NT2/D1 (cell line): Measurements from ENCODE around the gene DOCK1.
"Not testable (repeated sequence)": the region's sequence is repeated elsewhere in the genome, so short reads cannot be mapped to it uniquely, and the experiment has no call there.

Experiments
- DNase-seq: peaks from one replicate; pipeline ENCODE4 v3.0.0-alpha.2; 2011; ENCODE audit warnings: low read depth, low spot score
- H3K27me3 ChIP-seq: 2 replicates; pipeline ENCODE4 v1.6.0; 2011; ENCODE audit warnings: mild to moderate bottlenecking; ENCODE audit not compliant: insufficient read length, insufficient read depth
- H3K36me3 ChIP-seq: 2 replicates; pipeline ENCODE4 v1.6.1; 2011; ENCODE audit warnings: mild to moderate bottlenecking, low read length, mixed read lengths; ENCODE audit not compliant: insufficient read depth, insufficient read length
- H3K4me1 ChIP-seq: 2 replicates; pipeline ENCODE4 v1.5.1; 2011; ENCODE audit not compliant: insufficient read depth, insufficient read length
- H3K4me3 ChIP-seq: 2 replicates; pipeline ENCODE4 v1.5.1; 2011; ENCODE audit warnings: low read depth; ENCODE audit not compliant: insufficient read length
- H3K9ac ChIP-seq: 2 replicates; pipeline ENCODE4 v1.6.0; 2011; ENCODE audit warnings: low read depth; ENCODE audit not compliant: insufficient read length
- H3K9me3 ChIP-seq: 2 replicates; pipeline ENCODE4 v1.5.1; 2011; ENCODE audit warnings: mild to moderate bottlenecking, low read length; ENCODE audit not compliant: insufficient read depth
- SUZ12 ChIP-seq: IDR thresholded peaks from 2 replicates; pipeline ENCODE4 v1.6.1; 2011; ENCODE audit not compliant: insufficient read length, insufficient read depth; ENCODE audit errors: extremely low read depth
- YY1 ChIP-seq: IDR thresholded peaks from 2 replicates; pipeline ENCODE4 v1.6.1; 2011; ENCODE audit not compliant: insufficient read length, insufficient read depth
- ZNF274 ChIP-seq: IDR thresholded peaks from 2 replicates; pipeline ENCODE4 v1.6.1; 2011; ENCODE audit warnings: mild to moderate bottlenecking, low read depth, low read length

Gene DOCK1

DNA sequence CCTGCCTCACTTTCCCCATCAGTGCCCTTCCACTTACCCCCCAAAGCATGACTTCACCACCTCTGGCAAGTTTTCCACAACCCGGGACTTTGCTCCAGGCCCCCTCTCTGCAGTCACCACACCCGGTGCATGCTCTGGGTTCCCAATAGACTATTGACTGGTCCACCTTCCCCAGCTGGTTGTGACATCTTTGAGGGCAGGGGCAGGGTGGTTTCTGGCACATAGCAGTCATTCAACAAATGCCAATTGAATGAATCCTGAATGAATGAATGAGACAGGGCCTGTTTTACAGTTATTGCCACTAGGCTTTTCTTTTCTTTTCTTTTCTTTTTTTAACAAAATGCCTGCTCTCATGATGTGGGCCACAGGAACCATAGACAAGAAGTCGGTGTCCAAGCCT lies 28.8 kb upstream of the DOCK1 start:
- TF ChIP-seq SUZ12 (no peak), ZNF274 (no peak), YY1 (no peak)

DNA sequence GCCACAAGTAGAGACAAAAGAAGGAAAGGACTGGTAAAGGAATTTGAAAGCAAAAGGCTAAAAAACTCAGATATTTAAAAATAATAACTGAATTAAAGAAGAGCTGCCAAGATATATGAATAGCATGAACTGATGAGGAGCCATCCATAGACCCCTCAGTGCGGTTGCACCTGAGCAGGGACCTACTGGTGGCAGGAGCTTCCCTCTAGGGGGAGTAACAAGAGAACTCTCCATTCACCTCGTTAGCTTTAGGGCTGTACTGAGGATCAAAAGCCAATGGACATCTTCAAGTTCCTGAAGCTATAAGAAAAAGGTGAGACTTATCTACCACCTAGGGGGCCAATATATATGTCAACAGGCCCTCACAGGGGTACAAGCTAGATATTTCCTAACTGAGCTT lies 27.8 kb upstream of the DOCK1 start:
- Histone ChIP-seq H3K4me3 (no peak overlapping the region), H3K9ac (no peak overlapping the region), H3K36me3 (no peaks in the 10 kb centered on the region), H3K27me3 (no peaks in the 10 kb centered on the region), H3K9me3 (no peaks in the 10 kb centered on the region), H3K4me1 (peaks cover 8% of the 10 kb centered on the region)
- DNase-seq = no peak
- TF ChIP-seq SUZ12 = no peak
- no peak for TF ChIP-seq ZNF274
- no peak for TF ChIP-seq YY1

More for the DNA sequence above, 28.8 kb upstream of the DOCK1 start:
- H3K4me3 ChIP-seq = no peak overlapping the region
- H3K9me3 ChIP-seq = no peaks in the 10 kb centered on the region
- no peak overlapping the region for H3K9ac ChIP-seq
- peaks cover 8% of the 10 kb centered on the region for H3K4me1 ChIP-seq
- no peaks in the 10 kb centered on the region for H3K36me3 ChIP-seq
- H3K27me3 ChIP-seq = no peaks in the 10 kb centered on the region
- no peak for DNase-seq

DNA sequence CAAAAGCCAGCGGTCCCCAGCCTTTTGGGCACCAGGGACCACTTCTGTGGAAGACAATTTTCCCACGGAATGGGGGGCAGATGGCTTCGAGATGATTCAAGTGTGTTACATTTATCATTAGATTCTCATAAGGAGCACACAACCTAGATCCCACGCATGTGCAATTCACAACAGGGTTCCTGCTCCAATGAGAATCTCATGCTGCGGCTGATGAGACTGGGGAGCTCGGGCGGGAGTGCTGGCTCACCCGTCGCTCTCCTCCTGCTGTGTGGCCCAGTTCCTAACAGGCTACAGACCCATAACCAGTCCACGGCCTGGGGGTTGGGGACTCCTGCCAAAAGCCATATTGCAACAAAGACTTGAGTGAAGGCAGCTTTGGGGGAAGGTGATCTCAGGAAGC lies 26.6 kb upstream of the DOCK1 start:
- no peaks in the 10 kb centered on the region for H3K27me3 ChIP-seq
- no peaks in the 10 kb centered on the region for H3K9me3 ChIP-seq
- no peak overlapping the region for H3K9ac ChIP-seq
- no peak overlapping the region for H3K4me3 ChIP-seq
- H3K36me3 ChIP-seq = no peaks in the 10 kb centered on the region
- H3K4me1 ChIP-seq = peaks cover 1% of the 10 kb centered on the region
- TF ChIP-seq SUZ12 = no peak
- DNase-seq = no peak

DNA sequence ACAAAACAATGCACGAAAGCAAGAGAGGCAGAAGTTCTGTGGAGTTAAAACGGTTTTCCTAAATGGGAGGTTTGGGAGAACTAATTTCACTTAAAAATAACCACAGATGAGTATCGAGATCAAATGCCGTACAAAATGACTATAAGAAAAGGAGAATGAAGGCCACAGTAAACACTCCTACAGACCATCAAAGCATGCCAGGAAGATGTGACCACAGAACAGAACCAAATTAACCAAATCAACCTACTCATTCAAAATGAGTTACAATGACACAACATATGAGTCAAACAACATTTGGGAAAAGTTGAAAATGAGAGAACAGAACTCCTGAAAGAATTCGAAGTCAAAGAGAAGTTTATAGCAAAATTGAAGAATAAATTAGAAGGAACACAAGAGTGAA lies 24.3 kb upstream of the DOCK1 start:
- Histone ChIP-seq H3K27me3 (no peaks in the 10 kb centered on the region), H3K4me1 (no peaks in the 10 kb centered on the region), H3K9me3 (no peaks in the 10 kb centered on the region), H3K36me3 (no peaks in the 10 kb centered on the region), H3K9ac (no peak overlapping the region), H3K4me3 (no peak overlapping the region)
- DNase-seq = no peak
- TF ChIP-seq SUZ12 (no peak), ZNF274 (no peak)

DNA sequence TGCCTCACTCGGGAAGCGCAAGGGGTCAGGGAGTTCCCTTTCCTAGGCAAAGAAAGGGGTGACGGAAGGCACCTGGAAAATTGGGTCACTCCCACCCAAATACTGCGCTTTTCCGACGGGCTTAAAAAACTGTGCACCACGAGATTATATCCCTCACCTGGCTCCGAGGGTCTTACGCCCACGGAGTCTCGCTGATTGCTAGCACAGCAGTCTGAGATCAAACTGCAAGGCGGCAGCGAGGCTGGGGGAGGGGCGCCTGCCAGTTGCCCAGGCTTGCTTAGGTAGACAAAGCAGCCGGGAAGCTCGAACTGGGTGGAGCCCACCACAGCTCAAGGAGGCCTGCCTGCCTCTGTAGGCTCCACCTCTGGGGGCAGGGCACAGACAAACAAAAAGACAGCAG lies 23.2 kb upstream of the DOCK1 start:
- not testable (repeated sequence) for H3K9me3 ChIP-seq, DNase-seq, H3K4me3 ChIP-seq, H3K27me3 ChIP-seq, H3K36me3 ChIP-seq, H3K4me1 ChIP-seq
- H3K9ac ChIP-seq = peak overlapping the region; percentile 56

DNA sequence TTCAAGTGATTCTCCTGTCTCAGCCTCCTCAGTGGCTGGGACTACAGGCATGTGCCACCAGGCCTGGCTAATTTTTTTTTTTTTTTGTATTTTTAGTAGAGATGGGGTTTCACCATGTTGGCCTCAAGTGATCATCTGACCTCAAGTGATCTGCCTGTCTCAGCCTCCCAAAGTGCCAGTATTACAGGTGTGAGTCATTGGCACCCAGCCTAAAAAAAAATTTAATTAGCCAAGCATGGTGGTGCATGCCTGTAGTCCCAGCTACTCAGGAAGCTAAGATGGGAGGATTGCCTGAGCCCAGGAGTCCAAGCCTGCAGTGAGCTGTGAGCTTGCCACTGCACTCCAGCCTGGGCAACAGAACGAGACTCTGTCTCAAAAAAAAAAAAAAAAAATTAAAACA lies 16.8 kb upstream of the DOCK1 start:
- not testable (repeated sequence) for H3K9ac ChIP-seq, H3K4me3 ChIP-seq, H3K9me3 ChIP-seq, H3K27me3 ChIP-seq, H3K36me3 ChIP-seq, DNase-seq, H3K4me1 ChIP-seq

DNA sequence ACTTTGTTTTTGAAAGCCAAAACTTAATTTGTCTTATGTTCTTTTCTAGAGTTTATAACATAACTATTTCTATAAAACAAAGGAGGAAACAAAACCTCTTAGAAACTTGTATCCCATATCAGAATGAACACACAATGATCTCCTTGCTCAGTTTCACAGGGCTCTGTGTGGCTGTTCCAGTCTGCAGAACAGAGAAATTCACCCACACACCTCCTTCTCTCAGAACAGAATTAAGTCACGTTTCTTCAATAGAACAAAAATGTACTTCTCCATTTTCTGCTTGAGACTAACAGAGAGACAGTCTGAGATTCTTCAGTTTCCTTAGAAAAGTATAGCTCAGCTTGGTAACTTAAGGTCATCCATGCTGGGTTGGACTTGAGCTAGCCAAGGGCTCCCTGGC lies 15.8 kb upstream of the DOCK1 start:
- Histone ChIP-seq H3K27me3 (no peaks in the 10 kb centered on the region), H3K9me3 (no peaks in the 10 kb centered on the region), H3K4me3 (no peak overlapping the region), H3K4me1 (no peaks in the 10 kb centered on the region), H3K36me3 (no peaks in the 10 kb centered on the region), H3K9ac (no peak overlapping the region)
- DNase-seq = no peak
- no peak for TF ChIP-seq YY1
- TF ChIP-seq SUZ12 = no peak
- TF ChIP-seq ZNF274 = no peak

DNA sequence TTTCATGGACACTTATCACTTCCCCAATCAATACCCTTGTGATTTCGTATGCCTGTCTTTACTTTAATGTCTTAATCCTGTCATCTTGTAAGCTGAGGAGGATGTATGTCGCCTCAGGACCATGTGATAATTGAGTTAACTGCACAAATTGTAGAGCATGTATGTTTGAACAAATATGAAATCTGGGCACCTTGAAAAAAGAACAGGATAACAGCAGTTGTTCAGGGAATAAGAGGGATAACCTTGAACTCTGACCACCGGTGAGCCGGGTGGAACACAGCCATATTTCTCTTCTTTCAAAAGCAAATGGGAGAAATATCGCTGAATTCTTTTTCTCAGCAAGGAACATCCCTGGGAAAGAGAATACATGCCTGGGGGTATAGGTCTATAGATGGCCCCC lies 14.4 kb upstream of the DOCK1 start:
- H3K4me1 ChIP-seq, H3K27me3 ChIP-seq, H3K4me3 ChIP-seq, DNase-seq, H3K9ac ChIP-seq, H3K9me3 ChIP-seq, H3K36me3 ChIP-seq: not testable (repeated sequence)
